SK-N-SH (cell line): Measurements from ENCODE around the gene PFN1. TPM values are rescaled to one million over a fixed set of nuclear protein-coding genes. Genes with fewer than 3 reads are reported as not detected.
A peak's percentile ranks its signal among the peaks of the same experiment; 100 is the strongest.

Experiments
- CTCF ChIA-PET: fragments of 300-600, 350-600 bp; formaldehyde crosslinking; extraction: SDS; loops from one replicate; lab custom pipeline; 2021; lab: Yijun Ruan, JAX
- POLR2A ChIA-PET: fragments of 350-600 bp; sonication (Branson Sonifier 250); formaldehyde crosslinking; extraction: SDS; loops from one replicate; lab custom pipeline; 2020; ENCODE audit warnings: antibody characterized with exemption, inconsistent platforms; lab: Yijun Ruan, JAX
- DNase-seq: peaks from one replicate; pipeline ENCODE4 v3.0.0; 2012
- H2AFZ ChIP-seq: fragments of 200-600 bp; sonication (generic); 2 replicates; pipeline ENCODE4 v1.8.1; 2016; ENCODE audit warnings: antibody characterized with exemption, mild to moderate bottlenecking, low read depth
- H3F3A ChIP-seq: fragments of 200-600 bp; sonication (generic); replicated peaks from 2 replicates; pipeline ENCODE3; 2016; ENCODE audit warnings: antibody characterized with exemption, mild to moderate bottlenecking; ENCODE audit not compliant: insufficient read depth
- H3K27ac ChIP-seq, 2 experiments: fragments of 200-500 bp in 1 of 2; fragments of 200-600 bp in 1 of 2; sonication (Bioruptor generic) in 1 of 2; sonication (generic), shearing (Covaris generic) in 1 of 2; 2 replicates each; pipeline versions ENCODE4 v1.5.1 to v1.6.1; 2014 to 2016; ENCODE audit warnings: low read depth in 2 of 2, inconsistent platforms in 1 of 2, low read length in 1 of 2, mild to moderate bottlenecking in 1 of 2, mixed read lengths in 1 of 2
- H3K27me3 ChIP-seq: fragments of 200-600 bp; sonication (generic), shearing (Covaris generic); 2 replicates; pipeline ENCODE4 v1.6.1; 2016; ENCODE audit warnings: mixed run types; ENCODE audit not compliant: insufficient read depth
- H3K36me3 ChIP-seq, 2 experiments: fragments of 200-500 bp in 1 of 2; fragments of 200-600 bp in 1 of 2; sonication (Bioruptor generic) in 1 of 2; sonication (generic) in 1 of 2; replicated peaks in 1 of 2; 2 replicates each; pipeline versions ENCODE3 to v1.5.1; 2014 to 2016; ENCODE audit warnings: low read length in 1 of 2, mild to moderate bottlenecking in 1 of 2; ENCODE audit not compliant: insufficient read depth in 2 of 2, control insufficient read depth in 1 of 2
- H3K4me1 ChIP-seq, 2 experiments: fragments of 200-500 bp in 1 of 2; fragments of 200-600 bp in 1 of 2; sonication (Bioruptor generic) in 1 of 2; sonication (generic), shearing (Covaris generic) in 1 of 2; 2 replicates each; pipeline versions ENCODE4 v1.5.1 to v1.6.1; 2014 to 2016; ENCODE audit warnings: low read depth in 1 of 2, low read length in 1 of 2, mixed run types in 1 of 2; ENCODE audit not compliant: insufficient read depth in 2 of 2, control insufficient read depth in 1 of 2
- H3K4me2 ChIP-seq: fragments of 200-600 bp; sonication (generic), shearing (Covaris generic); 2 replicates; pipeline ENCODE4 v1.6.1; 2017; ENCODE audit warnings: mixed run types
- H3K4me3 ChIP-seq, 2 experiments: fragments of 200-500 bp in 1 of 2; fragments of 200-600 bp in 1 of 2; sonication (Bioruptor generic) in 1 of 2; sonication (generic), shearing (Covaris generic) in 1 of 2; 2 replicates each; pipeline versions ENCODE4 v1.5.1 to v1.8.1; 2014 to 2016; ENCODE audit warnings: low read depth in 2 of 2, inconsistent platforms in 1 of 2, low read length in 1 of 2, mild to moderate bottlenecking in 1 of 2, mixed read lengths in 1 of 2, moderate library complexity in 1 of 2
- H3K79me2 ChIP-seq: fragments of 200-600 bp; sonication (generic); 2 replicates; pipeline ENCODE4 v1.8.1; 2017; ENCODE audit warnings: mild to moderate bottlenecking; ENCODE audit not compliant: insufficient read depth
- H3K9ac ChIP-seq: fragments of 200-600 bp; sonication (generic); 2 replicates; pipeline ENCODE4 v1.6.1; 2017; ENCODE audit warnings: mixed run types
- H3K9me2 ChIP-seq: fragments of 200-600 bp; sonication (generic); 2 replicates; pipeline ENCODE4 v1.6.1; 2017; ENCODE audit warnings: mixed run types
- H3K9me3 ChIP-seq: fragments of 200-600 bp; sonication (generic); 2 replicates; pipeline ENCODE4 v1.6.1; 2017; ENCODE audit warnings: mixed run types, mild to moderate bottlenecking, moderate library complexity
- H4K20me1 ChIP-seq: fragments of 200-600 bp; sonication (generic); 2 replicates; pipeline ENCODE4 v1.6.1; 2017; ENCODE audit warnings: mild to moderate bottlenecking, mixed run types; ENCODE audit not compliant: insufficient read depth
- CHD2 ChIP-seq: fragments of 150-350 bp; IDR thresholded peaks from 2 replicates; pipeline ENCODE4 v1.6.1; 2018; ENCODE audit warnings: low read length; ENCODE audit not compliant: partially characterized antibody
- ELF1 ChIP-seq: IDR thresholded peaks from 2 replicates; pipeline ENCODE4 v1.4.0; 2012
- FOXJ3 ChIP-seq: sonication (generic); formaldehyde crosslinking; IDR thresholded peaks from 2 replicates; pipeline ENCODE4 v1.5.1; 2020; ENCODE audit warnings: mild to moderate bottlenecking, missing genetic modification reagents
- FOXM1 ChIP-seq: IDR thresholded peaks from 2 replicates; pipeline ENCODE4 v1.4.0; 2012; ENCODE audit warnings: low read depth, mild to moderate bottlenecking
- GABPA ChIP-seq: IDR thresholded peaks from 2 replicates; pipeline ENCODE4 v1.4.0; 2012; ENCODE audit warnings: low read depth, mild to moderate bottlenecking
- MEF2A ChIP-seq: IDR thresholded peaks from 2 replicates; pipeline ENCODE4 v1.4.0; 2012; ENCODE audit warnings: low read depth, borderline replicate concordance
- MXI1 ChIP-seq: IDR thresholded peaks from 2 replicates; pipeline ENCODE4 v1.6.1; 2012; ENCODE audit warnings: mild to moderate bottlenecking, low read depth, low read length, improper control_type of control experiment
- NRF1 ChIP-seq: IDR thresholded peaks from 2 replicates; pipeline ENCODE4 v1.6.1; 2012; ENCODE audit warnings: low read depth, mild to moderate bottlenecking, low read length
- POLR2AphosphoS5 ChIP-seq: IDR thresholded peaks from 2 replicates; pipeline ENCODE4 v1.6.1; 2012; ENCODE audit warnings: low read depth, low read length
- RFX5 ChIP-seq: IDR thresholded peaks from 2 replicates; pipeline ENCODE4 v1.6.1; 2012; ENCODE audit warnings: mild to moderate bottlenecking, improper control_type of control experiment, low read length
- RXRA ChIP-seq: IDR thresholded peaks from 2 replicates; pipeline ENCODE4 v1.4.0; 2012; ENCODE audit warnings: low read depth, mild to moderate bottlenecking, borderline replicate concordance
- WGBS: methylation state at CpG from one replicate; pipeline ENCODE4 v1.1.6; 2017; ENCODE audit warnings: low lambda C conversion rate; 5-methylcytosine and 5-hydroxymethylcytosine counted together
- polyA plus RNA-seq, 3 experiments: library from polyadenylated mRNA; depleted of rRNA; stranded (reverse); fragments of >200 nt; gene quantifications; 2 replicates each; pipeline ENCODE4 v1.2.3, GENCODE V29; 2012
- TF ChIP-seq, protein P1 (sequence below): IDR thresholded peaks from 2 replicates; pipeline ENCODE4; 2012
- TF ChIP-seq, protein P2 (sequence below): fragments of 150-350 bp; IDR thresholded peaks from 2 replicates; pipeline ENCODE4 v1.6.1; 2017; ENCODE audit warnings: antibody characterized with exemption, low read length, low read depth, borderline replicate concordance
- TF ChIP-seq, protein P3 (sequence below): IDR thresholded peaks from 2 replicates; pipeline ENCODE4 v1.4.0; 2012; ENCODE audit warnings: low read depth, borderline replicate concordance
- TF ChIP-seq, protein P4 (sequence below): fragments of 150-350 bp; IDR thresholded peaks from 2 replicates; pipeline ENCODE4 v1.6.1; 2016; ENCODE audit warnings: mild to moderate bottlenecking, low read depth, low read length
- TF ChIP-seq, protein P5 (sequence below): IDR thresholded peaks from 2 replicates; pipeline ENCODE4 v1.4.0; 2012; ENCODE audit warnings: low read depth

PFN1 gene
- polyA plus RNA-seq, 1 of the 3 experiments (the other 2 are of a cell fraction), result 2,484 TPM

DNA sequence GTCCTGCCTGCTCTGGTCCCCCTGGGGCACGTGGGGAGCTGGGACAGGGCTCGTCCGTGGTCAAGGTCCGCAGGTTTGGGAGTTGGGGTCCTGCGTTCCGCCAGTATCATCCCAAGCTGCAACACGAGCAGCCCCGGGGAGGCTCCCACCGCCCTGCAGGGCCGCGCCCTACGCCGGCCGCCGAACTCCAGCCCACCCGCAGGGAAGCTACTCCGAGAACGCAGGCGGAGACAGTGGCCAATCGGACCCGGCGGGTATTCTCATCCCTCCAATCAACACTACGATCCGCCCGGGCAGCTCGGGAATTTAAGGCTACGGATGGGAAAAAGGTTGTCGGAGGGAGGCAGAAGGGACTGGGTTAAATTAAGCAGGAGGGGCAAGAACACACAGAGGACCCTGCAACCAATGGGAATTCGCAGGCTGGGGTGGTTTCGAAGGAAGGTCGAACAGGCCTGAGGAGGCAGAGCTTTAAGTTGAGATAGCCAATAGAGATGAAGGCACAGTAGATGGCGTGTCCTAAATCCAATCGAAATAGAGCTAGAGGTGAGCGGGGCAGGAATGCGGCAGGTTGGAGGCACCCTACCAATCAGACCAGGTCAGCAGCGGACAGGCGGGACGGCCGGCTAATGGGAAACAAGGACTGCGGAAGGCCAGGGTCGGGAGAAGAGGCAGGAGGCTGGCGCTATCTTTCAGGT lies 18.7 kb upstream of the PFN1 start:
- Histone ChIP-seq H3K9me3 (no peaks in the 10 kb centered on the region), H3K9ac (peak overlapping the region; percentile 77), H3K4me3 (peak overlapping the region; percentile 59 to 72), H3K27me3 (no peaks in the 10 kb centered on the region), H2AFZ (no peak overlapping the region; the same call in 1 of the 2 replicates), H3K9me2 (no peaks in the 10 kb centered on the region), H3K4me2 (peak overlapping the region; percentile 97), H3K79me2 (peaks cover 46% of the 10 kb centered on the region), H4K20me1 (no peaks in the 10 kb centered on the region), H3F3A (peaks cover 24% of the 10 kb centered on the region), H3K27ac (peak overlapping the region; percentile 93 to 96), H3K4me1 (peaks cover 16 to 24% of the 10 kb centered on the region in 2 experiments; a peak in 3 of 4 replicates), H3K36me3 (peaks cover 2 to 20% of the 10 kb centered on the region in 2 experiments)
- POLR2A ChIA-PET, result interaction anchor here (0.6 to 4.2 kb wide), 12 partner anchors 8 to 231 kb away, joined by 3 to 56 read pairs (median 5); partner anchors contain the start of genes ENO3, INCA1, KIF1C and PFN1
- WGBS, result 2% methylated on average over 30 of the region's 42 CpGs
- CTCF ChIA-PET, result interaction anchor here (0.8 to 6.6 kb wide), 10 partner anchors 10 to 94 kb away, joined by 3 to 52 read pairs (median 5); partner anchors contain the start of genes CAMTA2, ENO3, RNF167 and SLC25A11
- TF ChIP-seq, protein P1, sequence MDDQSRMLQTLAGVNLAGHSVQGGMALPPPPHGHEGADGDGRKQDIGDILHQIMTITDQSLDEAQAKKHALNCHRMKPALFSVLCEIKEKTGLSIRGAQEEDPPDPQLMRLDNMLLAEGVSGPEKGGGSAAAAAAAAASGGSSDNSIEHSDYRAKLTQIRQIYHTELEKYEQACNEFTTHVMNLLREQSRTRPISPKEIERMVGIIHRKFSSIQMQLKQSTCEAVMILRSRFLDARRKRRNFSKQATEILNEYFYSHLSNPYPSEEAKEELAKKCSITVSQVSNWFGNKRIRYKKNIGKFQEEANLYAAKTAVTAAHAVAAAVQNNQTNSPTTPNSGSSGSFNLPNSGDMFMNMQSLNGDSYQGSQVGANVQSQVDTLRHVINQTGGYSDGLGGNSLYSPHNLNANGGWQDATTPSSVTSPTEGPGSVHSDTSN, result peak; percentile 100
- TF ChIP-seq FOXJ3 (CRISPR knock-in tag), result 0 out of 2 replicates have a peak, but pooled peaks have one; percentile 18
- TF ChIP-seq, protein P2, sequence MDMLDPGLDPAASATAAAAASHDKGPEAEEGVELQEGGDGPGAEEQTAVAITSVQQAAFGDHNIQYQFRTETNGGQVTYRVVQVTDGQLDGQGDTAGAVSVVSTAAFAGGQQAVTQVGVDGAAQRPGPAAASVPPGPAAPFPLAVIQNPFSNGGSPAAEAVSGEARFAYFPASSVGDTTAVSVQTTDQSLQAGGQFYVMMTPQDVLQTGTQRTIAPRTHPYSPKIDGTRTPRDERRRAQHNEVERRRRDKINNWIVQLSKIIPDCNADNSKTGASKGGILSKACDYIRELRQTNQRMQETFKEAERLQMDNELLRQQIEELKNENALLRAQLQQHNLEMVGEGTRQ, result 0 out of 2 replicates have a peak, but pooled peaks have one; percentile 22
- TF ChIP-seq GABPA, result peak; percentile 45
- TF ChIP-seq RFX5, result peak; percentile 87
- no peak for TF ChIP-seq MEF2A
- TF ChIP-seq, protein P3, sequence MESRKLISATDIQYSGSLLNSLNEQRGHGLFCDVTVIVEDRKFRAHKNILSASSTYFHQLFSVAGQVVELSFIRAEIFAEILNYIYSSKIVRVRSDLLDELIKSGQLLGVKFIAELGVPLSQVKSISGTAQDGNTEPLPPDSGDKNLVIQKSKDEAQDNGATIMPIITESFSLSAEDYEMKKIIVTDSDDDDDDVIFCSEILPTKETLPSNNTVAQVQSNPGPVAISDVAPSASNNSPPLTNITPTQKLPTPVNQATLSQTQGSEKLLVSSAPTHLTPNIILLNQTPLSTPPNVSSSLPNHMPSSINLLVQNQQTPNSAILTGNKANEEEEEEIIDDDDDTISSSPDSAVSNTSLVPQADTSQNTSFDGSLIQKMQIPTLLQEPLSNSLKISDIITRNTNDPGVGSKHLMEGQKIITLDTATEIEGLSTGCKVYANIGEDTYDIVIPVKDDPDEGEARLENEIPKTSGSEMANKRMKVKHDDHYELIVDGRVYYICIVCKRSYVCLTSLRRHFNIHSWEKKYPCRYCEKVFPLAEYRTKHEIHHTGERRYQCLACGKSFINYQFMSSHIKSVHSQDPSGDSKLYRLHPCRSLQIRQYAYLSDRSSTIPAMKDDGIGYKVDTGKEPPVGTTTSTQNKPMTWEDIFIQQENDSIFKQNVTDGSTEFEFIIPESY, result no peak
- TF ChIP-seq, protein P4, sequence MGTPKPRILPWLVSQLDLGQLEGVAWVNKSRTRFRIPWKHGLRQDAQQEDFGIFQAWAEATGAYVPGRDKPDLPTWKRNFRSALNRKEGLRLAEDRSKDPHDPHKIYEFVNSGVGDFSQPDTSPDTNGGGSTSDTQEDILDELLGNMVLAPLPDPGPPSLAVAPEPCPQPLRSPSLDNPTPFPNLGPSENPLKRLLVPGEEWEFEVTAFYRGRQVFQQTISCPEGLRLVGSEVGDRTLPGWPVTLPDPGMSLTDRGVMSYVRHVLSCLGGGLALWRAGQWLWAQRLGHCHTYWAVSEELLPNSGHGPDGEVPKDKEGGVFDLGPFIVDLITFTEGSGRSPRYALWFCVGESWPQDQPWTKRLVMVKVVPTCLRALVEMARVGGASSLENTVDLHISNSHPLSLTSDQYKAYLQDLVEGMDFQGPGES, result peak; percentile 98
- TF ChIP-seq RXRA, result no peak
- TF ChIP-seq MXI1, result 0 out of 2 replicates have a peak, but pooled peaks have one; percentile 31
- TF ChIP-seq ELF1, result peak; percentile 75
- TF ChIP-seq, protein P5, sequence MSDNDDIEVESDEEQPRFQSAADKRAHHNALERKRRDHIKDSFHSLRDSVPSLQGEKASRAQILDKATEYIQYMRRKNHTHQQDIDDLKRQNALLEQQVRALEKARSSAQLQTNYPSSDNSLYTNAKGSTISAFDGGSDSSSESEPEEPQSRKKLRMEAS, result peak; percentile 81; the same call in 1 of the 2 replicates
- peak; percentile 8; the same call in 1 of the 2 replicates for TF ChIP-seq POLR2AphosphoS5
- peak; percentile 94 for TF ChIP-seq CHD2
- TF ChIP-seq NRF1, result 0 out of 2 replicates have a peak, but pooled peaks have one; percentile 14
- TF ChIP-seq FOXM1, result no peak
- DNase-seq, result peak; percentile 94
